ENCODE data around the gene DHX58.

Gene DHX58

GRCh38 chr17:42130310-42130936 lies 17.9 kb upstream of the DHX58 start:
- FAIRE-seq (no peak), DNase-seq (ENCODE audit: insufficient read length, low spot score) (no peak)

DNA sequence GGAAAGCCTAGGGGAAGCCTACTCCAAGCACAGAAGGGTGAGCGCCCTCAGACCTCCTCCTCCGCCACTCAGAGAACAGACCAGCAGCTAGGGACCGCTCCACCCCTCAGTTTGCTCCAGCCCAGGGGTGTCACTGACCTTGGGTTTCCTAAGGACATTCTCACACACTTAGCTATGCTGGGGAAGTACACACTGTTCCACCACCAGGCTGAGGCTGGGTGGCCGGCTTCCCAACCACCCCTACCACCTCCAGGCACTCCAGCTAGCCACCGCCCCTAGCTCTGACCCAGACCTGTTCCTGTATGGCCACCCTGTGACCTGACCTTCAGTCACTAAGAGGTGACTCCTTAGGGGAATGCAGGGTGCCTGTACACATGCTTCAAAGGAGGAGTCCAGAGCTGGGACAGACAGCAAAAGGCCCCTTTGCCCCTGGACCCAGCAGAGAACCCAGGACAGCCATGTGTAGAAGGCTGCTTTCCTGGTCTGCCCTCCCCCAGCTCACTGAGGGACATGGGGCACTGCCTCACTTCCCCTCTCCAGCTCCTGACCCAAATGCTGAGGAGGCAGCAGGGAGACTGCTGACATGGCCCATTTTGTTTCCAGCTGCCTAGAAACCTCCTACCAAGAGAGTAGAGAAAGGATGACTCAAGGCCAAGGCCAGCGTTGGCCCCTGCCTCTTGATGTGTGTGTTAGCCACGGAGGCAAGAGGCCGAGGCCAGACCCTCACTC lies 16.8 kb upstream of the DHX58 start:
- DNase-seq (ENCODE audit: insufficient read length, low spot score) (no peak), FAIRE-seq (no peak)

DNA sequence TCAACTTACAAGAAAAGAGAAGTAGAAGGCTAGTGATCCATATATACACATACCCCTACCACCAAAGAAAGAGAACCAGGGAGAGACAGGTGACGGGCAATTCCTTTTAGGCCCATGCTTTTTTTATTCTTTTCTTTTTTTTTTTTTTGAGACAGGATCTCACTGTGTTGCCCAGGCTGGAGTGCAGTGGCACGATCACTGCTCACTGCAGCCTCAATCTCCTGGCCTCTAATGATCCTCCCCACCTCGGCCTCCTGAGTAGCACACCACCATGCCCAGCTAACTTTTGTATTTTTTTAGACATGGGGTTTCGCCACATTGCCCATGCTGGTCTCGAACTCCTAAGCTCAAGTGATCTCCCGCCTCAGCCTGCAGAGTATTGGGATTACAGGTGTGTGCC lies 14.9 kb upstream of the DHX58 start:
- FAIRE-seq (no peak), DNase-seq (ENCODE audit: insufficient read length, low spot score) (no peak)

GRCh38 chr17:42126836-42127235 lies 14.3 kb upstream of the DHX58 start:
- FAIRE-seq (peak; percentile 40), DNase-seq (ENCODE audit: insufficient read length, low spot score) (no peak)

GRCh38 chr17:42125565-42125964 lies 13.1 kb upstream of the DHX58 start:
- no peak for FAIRE-seq
- no peak for DNase-seq (ENCODE audit: insufficient read length, low spot score)

DNA sequence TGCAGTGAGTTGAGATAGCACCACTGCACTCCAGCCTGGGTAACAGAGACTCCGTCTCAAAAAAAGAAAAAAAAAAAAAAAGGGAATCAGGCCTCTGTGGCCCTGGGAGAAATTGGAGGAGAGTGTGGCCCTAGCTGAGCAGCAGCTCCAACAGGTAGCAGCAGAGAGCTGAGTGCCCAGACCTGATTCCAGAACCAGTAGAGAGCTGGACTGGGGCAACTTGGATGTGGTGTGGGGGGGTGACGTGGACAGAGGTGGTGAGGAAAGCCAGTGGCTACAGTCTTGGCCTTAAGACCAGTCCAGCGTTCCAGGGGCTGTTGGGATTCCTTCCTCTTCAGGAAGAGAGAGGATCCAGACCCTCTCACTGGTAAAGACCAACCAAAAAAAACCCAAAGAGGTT lies 11.7 kb upstream of the DHX58 start:
- FAIRE-seq (no peak), DNase-seq (ENCODE audit: insufficient read length, low spot score) (no peak)

DNA sequence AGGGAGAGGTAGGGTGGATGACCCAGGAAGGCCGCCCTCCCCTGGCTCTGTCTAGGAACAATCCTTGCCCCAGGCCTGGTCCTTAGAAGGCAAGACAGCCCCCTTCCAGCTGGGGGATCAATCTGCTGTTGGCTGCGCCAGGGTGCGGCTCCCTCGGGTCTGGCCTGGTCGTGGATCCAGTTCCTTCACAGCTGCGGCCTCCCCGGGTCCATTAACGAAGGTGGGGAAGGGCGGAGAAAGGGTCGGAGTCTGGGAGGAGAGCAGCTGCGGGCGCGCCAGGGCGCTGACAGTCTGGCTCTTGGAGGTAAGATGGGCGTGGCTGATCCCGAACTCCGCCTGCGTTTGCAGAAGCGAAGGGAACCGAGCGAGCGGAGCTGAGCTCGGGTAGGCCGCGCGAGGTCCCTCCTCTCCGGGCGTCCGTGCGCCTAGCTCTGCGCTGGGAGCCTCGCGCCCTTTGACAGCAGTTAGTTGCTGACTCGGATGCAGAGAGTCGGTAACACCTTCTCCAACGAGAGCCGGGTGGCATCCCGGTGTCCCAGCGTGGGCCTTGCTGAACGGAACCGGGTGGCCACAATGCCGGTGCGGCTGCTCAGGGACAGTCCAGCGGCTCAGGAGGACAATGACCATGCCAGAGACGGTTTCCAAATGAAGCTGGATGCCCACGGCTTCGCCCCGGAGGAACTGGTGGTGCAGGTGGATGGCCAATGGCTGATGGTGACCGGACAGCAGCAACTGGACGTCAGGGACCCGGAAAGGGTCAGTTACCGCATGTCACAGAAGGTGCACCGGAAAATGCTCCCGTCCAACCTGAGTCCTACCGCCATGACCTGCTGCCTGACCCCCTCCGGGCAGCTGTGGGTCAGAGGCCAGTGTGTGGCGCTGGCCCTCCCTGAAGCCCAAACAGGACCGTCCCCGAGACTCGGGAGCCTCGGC lies 10.1 kb upstream of the DHX58 start, which contains the start of gene HSPB9:
TSS of gene HSPB9 (plus strand) at position 434 of the 933 bp plus-strand sequence. CDS start at position 481, 47 bp downstream.
- DNase-seq (ENCODE audit: insufficient read length, low spot score): no peak

GRCh38 chr17:42120770-42121769 lies 8.6 kb upstream of the DHX58 start, which contains the start of gene KAT2A:
TSS of gene KAT2A (minus strand) at chr17:42121367. CDS start at chr17:42121304, 63 bp downstream.
- DNase-seq (ENCODE audit: insufficient read length, low spot score) (peak; percentile 99), FAIRE-seq (peak; percentile 99)

More for the DNA sequence above, 10.1 kb upstream of the DHX58 start, which contains the start of gene HSPB9:
- peak; percentile 33 for FAIRE-seq

DNA sequence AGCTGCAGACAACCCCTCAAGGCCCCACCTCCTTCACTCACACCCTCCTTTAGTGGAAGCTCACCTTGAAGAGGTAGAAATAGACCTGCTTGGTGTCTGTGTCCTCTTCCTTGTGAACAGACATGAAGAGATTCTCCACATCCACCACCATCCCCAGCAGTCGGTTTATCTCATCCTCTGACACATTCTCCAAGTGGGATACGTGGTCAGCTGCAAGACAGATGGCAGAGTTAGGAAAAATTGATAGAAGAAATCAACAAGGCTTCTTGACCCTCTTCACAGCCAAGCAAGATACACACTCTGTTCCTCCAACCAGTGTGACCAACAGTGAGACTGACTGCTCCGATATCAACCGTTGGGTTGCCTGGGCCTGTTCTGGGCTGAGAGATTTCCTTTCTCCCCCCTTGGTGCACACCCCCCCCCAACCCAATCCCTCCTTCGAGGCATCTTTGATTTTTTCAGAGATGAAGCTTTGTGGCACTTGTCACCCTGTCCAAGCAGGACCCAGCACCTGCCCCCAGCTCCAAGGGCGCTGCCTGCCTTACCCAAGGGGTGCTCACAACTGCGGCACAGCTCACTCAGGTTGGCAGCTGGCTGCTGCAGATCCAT lies 7.8 kb upstream of the DHX58 start:
- DNase-seq (ENCODE audit: insufficient read length, low spot score): no peak
- peak; percentile 68 for FAIRE-seq

GRCh38 chr17:42119301-42119700 lies 6.8 kb upstream of the DHX58 start:
- FAIRE-seq: no peak
- no peak for DNase-seq (ENCODE audit: insufficient read length, low spot score)

- peak; percentile 70 for FAIRE-seq
- DNase-seq (ENCODE audit: insufficient read length, low spot score): no peak
Measured at GRCh38 chr17:42118545-42118944, 6.0 kb upstream of the DHX58 start.

DNA sequence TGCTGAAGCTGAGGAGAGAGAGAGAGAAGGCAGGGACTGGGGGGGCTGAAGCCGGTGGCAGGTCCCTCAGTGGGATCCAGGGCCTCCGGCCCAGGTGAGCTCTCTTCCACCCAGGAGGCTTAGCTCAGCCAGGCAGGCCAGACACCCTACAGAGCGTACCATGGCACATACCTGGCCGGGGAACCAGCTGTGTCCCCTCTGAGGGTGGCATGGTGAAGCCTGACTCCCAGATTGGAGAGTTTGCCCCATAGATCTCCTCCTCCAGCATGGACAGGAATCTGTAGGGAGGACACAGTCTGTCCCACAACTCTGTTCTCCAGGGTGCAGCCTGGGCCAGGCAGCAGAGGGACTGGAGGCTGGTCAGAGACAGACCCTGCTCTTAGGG lies 5.6 kb upstream of the DHX58 start:
- FAIRE-seq: no peak
- no peak for DNase-seq (ENCODE audit: insufficient read length, low spot score)

GRCh38 chr17:42117397-42118125 lies 5.0 kb upstream of the DHX58 start:
- DNase-seq (ENCODE audit: insufficient read length, low spot score): no peak
- no peak for FAIRE-seq

GRCh38 chr17:42116705-42117396 lies 4.3 kb upstream of the DHX58 start:
- peak; percentile 90 for FAIRE-seq
- peak; percentile 88 for DNase-seq (ENCODE audit: insufficient read length, low spot score)

GRCh38 chr17:42114118-42114517 lies 1.6 kb upstream of the DHX58 start:
- no peak for DNase-seq (ENCODE audit: insufficient read length, low spot score)
- FAIRE-seq: no peak

DNA sequence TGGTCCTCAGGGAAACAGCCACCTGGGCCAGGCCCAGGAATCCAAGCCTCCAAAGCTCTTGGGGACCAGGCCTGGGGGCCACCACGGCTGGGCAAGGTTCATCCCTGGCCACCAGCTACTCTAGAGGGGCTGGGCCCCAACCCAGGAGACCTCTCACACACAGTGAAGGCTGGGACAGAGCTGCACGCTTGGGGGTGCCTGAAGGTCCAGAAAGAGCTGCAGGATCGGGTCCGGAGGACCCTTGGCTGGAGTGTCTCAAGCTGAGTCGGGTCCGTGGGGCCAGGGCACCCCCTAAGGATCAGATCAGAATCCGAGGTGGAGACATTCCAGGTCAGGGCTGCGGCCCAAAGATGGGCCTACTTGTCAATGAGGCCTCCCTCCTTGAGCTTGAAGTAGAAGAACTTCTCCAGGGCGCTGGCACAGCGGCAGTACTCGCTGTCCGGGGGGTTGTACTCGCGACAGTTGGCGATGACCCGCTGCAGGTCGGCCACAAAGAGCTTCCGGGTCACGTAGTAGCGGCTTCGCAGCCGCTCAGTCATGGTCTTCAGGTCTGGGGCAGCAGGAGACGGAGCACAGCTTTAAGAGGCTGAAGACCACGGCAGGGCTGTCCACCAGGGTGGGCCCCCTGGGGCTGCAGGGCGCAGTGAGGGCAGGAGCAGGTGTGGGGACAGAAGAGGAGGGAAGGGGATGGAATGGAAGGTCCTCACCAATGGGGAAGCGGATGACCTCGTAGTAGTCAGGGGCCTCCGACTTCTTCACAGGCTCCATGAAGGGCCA lies 967 bp upstream of the DHX58 start:
- FAIRE-seq: no peak
- no peak for DNase-seq (ENCODE audit: insufficient read length, low spot score)

DNA sequence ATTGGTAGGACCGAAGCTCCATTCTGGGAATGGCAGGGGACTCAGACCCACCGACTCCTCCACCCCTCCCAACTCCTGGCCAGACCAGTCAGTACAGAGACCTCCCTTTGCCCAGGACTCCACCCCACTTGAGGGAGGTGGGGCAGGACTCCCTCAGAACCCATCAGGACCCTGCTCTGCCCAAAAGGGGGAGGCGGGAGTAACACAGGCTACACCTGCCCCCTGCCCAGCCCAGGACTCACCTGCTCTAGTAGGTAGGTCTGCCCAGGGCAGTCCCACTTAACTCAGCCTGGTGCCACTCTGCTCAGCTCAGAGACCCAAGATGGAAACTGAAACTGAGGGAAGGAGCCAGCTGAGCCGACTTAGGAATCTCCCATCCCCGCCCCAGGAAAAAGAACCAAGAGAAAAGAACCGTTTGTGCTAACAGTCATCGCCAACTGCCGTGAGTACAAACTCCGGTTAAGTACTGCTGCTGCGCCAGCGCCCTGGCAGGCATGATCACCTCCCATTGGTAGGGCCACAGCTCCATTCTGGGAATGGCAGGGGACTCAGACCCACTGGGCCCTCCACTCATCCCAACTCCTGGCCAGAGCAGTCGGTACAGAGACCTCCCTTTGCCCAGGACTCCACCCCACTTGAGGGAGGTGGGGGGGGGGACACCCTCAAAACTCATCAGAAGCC lies 503 bp downstream of the DHX58 start:
- FAIRE-seq: no peak
- no peak for DNase-seq (ENCODE audit: insufficient read length, low spot score)
